Measurements from ENCODE around the gene CD9.
A peak's percentile ranks its signal among the peaks of the same experiment; 100 is the strongest.

The CD9 gene

DNA sequence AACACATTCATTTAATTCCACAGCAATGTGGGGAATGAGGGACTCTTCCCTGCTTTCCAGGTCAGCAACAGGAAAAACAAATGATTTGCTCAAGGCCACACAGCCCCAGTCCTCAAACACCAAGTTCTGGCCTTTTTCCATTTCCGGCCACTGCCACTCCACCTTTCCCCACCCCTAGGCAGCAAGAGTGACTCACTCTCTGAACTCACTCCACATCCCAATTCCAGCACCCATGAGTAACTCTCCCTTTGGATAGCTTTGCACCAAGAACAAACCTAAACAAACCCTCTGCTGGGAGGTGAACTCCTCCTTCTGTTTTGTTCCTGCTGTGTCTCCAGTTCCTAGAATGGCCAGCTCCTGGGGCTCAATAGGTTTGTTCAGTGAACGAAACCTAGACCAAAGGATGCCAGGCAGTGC is 79.9 kb downstream of the CD9 start:
- TF ChIP-seq FOXP2 (optimal IDR thresholded peaks at IDR 0.05; ENCODE audit: control extremely low read depth, extremely low read length, insufficient read depth): no peak
- no peak for TF ChIP-seq POLR2AphosphoS5 (IDR thresholded peaks at IDR 0.05; ENCODE audit: borderline replicate concordance, low read depth, low read length)
- TF ChIP-seq EZH2 (IDR thresholded peaks at IDR 0.05): no peak
- no peak overlapping the region for H3K27ac ChIP-seq
- H3K36me3 ChIP-seq (ENCODE audit: insufficient read depth, low read length): no peaks in the 10 kb centered on the region
- DNase-seq (ENCODE audit: low read depth, low spot score): no peak
- H3K4me3 ChIP-seq: no peak overlapping the region
- no peak overlapping the region for H3K9ac ChIP-seq (ENCODE audit: insufficient read length)
- H3K9me3 ChIP-seq (ENCODE audit: low read depth, low read length): no peaks in the 10 kb centered on the region

DNA sequence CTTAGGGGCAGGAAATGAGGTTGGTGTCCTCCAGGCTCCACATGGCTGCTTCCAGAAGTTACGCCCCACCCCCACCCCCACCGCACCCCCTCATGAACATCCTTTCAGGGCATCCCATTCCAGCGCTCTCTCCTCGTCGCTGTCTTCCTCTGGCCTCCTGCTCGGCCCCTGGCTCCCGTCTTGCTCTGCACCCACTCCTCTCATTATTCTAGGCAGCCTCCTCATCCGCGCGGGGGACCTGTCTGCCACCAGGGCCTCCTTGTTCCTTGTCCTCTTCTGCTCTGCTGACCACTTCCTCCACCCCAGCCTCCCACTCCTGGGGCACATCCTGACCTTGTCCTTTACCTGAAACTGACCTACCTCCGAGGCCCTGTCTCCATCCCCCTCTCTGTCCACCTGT is 80.5 kb downstream of the CD9 start:
- no peaks in the 10 kb centered on the region for H3K36me3 ChIP-seq (ENCODE audit: insufficient read depth, low read length)
- H3K4me3 ChIP-seq: no peak overlapping the region
- no peak for DNase-seq (ENCODE audit: low read depth, low spot score)
- H3K9me3 ChIP-seq (ENCODE audit: low read depth, low read length): no peaks in the 10 kb centered on the region
- H3K9ac ChIP-seq (ENCODE audit: insufficient read length): no peak overlapping the region
- no peak overlapping the region for H3K27ac ChIP-seq
- TF ChIP-seq EZH2 (IDR thresholded peaks at IDR 0.05) (no peak), POLR2AphosphoS5 (IDR thresholded peaks at IDR 0.05; ENCODE audit: borderline replicate concordance, low read depth, low read length) (no peak), FOXP2 (optimal IDR thresholded peaks at IDR 0.05; ENCODE audit: control extremely low read depth, extremely low read length, insufficient read depth) (no peak)

GRCh38 chr12:6281081-6281809 is 81.0 kb downstream of the CD9 start:
- Histone ChIP-seq H3K9me3 (ENCODE audit: low read depth, low read length) (no peaks in the 10 kb centered on the region), H3K4me3 (no peak overlapping the region), H3K36me3 (ENCODE audit: insufficient read depth, low read length) (no peaks in the 10 kb centered on the region), H3K27ac (no peak overlapping the region), H3K9ac (ENCODE audit: insufficient read length) (no peak overlapping the region)
- DNase-seq (ENCODE audit: low read depth, low spot score): no peak
- TF ChIP-seq EZH2 (IDR thresholded peaks at IDR 0.05) (no peak), POLR2AphosphoS5 (IDR thresholded peaks at IDR 0.05; ENCODE audit: borderline replicate concordance, low read depth, low read length) (no peak), FOXP2 (optimal IDR thresholded peaks at IDR 0.05; ENCODE audit: control extremely low read depth, extremely low read length, insufficient read depth) (no peak)

DNA sequence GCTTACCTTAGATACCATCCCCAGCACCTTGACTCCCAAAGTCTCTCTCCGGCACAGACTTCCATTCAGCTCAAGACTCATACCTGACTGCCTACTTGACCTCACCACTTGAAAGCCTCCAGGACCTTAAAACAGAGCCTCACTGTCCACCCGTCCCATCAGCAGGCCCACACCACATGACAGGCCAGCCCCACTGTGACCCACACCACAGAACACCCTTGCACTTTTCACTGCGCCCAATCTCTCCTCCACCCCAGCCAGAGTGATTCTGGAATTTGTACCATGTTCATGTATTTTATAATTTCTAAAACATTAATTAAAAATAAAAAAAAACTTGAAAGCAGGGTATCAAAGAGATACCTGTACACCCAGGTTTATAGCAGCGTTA is 82.2 kb downstream of the CD9 start:
- TF ChIP-seq EZH2 (IDR thresholded peaks at IDR 0.05) (no peak), POLR2AphosphoS5 (IDR thresholded peaks at IDR 0.05; ENCODE audit: borderline replicate concordance, low read depth, low read length) (no peak), FOXP2 (optimal IDR thresholded peaks at IDR 0.05; ENCODE audit: control extremely low read depth, extremely low read length, insufficient read depth) (no peak)
- Histone ChIP-seq H3K27ac (no peak overlapping the region), H3K9ac (ENCODE audit: insufficient read length) (no peak overlapping the region), H3K36me3 (ENCODE audit: insufficient read depth, low read length) (no peaks in the 10 kb centered on the region), H3K9me3 (ENCODE audit: low read depth, low read length) (no peaks in the 10 kb centered on the region), H3K4me3 (no peak overlapping the region)
- DNase-seq (ENCODE audit: low read depth, low spot score): no peak

GRCh38 chr12:6284273-6284672 is 84.1 kb downstream of the CD9 start:
- Histone ChIP-seq H3K27ac (no peak overlapping the region), H3K9me3 (ENCODE audit: low read depth, low read length) (no peaks in the 10 kb centered on the region), H3K4me3 (no peak overlapping the region), H3K9ac (ENCODE audit: insufficient read length) (no peak overlapping the region), H3K36me3 (ENCODE audit: insufficient read depth, low read length) (no peaks in the 10 kb centered on the region)
- no peak for TF ChIP-seq POLR2AphosphoS5 (IDR thresholded peaks at IDR 0.05; ENCODE audit: borderline replicate concordance, low read depth, low read length)
- no peak for TF ChIP-seq EZH2 (IDR thresholded peaks at IDR 0.05)
- TF ChIP-seq FOXP2 (optimal IDR thresholded peaks at IDR 0.05; ENCODE audit: control extremely low read depth, extremely low read length, insufficient read depth): no peak
- no peak for DNase-seq (ENCODE audit: low read depth, low spot score)

- DNase-seq (ENCODE audit: low read depth, low spot score): peak; percentile 12
- Histone ChIP-seq H3K36me3 (ENCODE audit: insufficient read depth, low read length) (no peaks in the 10 kb centered on the region), H3K4me3 (no peak overlapping the region), H3K27ac (no peak overlapping the region), H3K9me3 (ENCODE audit: low read depth, low read length) (no peaks in the 10 kb centered on the region), H3K9ac (ENCODE audit: insufficient read length) (no peak overlapping the region)
- TF ChIP-seq EZH2 (IDR thresholded peaks at IDR 0.05): no peak
- no peak for TF ChIP-seq POLR2AphosphoS5 (IDR thresholded peaks at IDR 0.05; ENCODE audit: borderline replicate concordance, low read depth, low read length)
- TF ChIP-seq FOXP2 (optimal IDR thresholded peaks at IDR 0.05; ENCODE audit: control extremely low read depth, extremely low read length, insufficient read depth): no peak
Observed at GRCh38 chr12:6285063-6285477, 84.9 kb downstream of the CD9 start.

GRCh38 chr12:6285532-6286306 is 85.5 kb downstream of the CD9 start:
- Histone ChIP-seq H3K27ac (no peak overlapping the region), H3K36me3 (ENCODE audit: insufficient read depth, low read length) (no peaks in the 10 kb centered on the region), H3K9me3 (ENCODE audit: low read depth, low read length) (no peaks in the 10 kb centered on the region), H3K4me3 (no peak overlapping the region), H3K9ac (ENCODE audit: insufficient read length) (no peak overlapping the region)
- DNase-seq (ENCODE audit: low read depth, low spot score): no peak
- TF ChIP-seq FOXP2 (optimal IDR thresholded peaks at IDR 0.05; ENCODE audit: control extremely low read depth, extremely low read length, insufficient read depth) (no peak), POLR2AphosphoS5 (IDR thresholded peaks at IDR 0.05; ENCODE audit: borderline replicate concordance, low read depth, low read length) (no peak), EZH2 (IDR thresholded peaks at IDR 0.05) (no peak)

Measured in SK-N-MC (cell line).